ENCODE measurements around the gene ERC2. TPM values are rescaled to one million over a fixed set of nuclear protein-coding genes. Genes with fewer than 3 reads are reported as not detected.

Gene ERC2
- total and polyA plus RNA-seq, 7 experiments from 2014 or later = not detected

DNA sequence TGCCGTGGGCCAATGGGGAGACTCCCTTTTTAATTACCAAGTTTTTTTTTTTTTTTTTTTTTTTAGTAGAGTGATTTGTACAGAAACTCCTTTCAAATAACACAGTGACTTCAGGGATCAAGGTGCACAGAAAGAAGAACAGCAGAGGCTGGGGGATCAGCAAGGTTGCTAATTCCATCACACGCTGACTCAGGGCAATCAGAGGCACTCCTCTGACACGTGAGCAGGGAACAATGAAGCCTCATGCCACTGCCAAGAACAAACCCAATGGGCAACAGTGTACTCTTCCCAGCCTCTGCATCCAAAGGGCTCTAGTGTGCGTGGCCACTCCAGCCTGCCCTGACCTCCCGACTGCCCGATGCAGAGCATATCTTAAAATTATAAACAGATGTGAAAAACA is 794.5 kb downstream of the ERC2 start:
- no peak for DNase-seq
- no peak overlapping the region for H3K27ac Mint-ChIP-seq
- H3K36me3 Mint-ChIP-seq = no peaks in the 10 kb centered on the region

DNA sequence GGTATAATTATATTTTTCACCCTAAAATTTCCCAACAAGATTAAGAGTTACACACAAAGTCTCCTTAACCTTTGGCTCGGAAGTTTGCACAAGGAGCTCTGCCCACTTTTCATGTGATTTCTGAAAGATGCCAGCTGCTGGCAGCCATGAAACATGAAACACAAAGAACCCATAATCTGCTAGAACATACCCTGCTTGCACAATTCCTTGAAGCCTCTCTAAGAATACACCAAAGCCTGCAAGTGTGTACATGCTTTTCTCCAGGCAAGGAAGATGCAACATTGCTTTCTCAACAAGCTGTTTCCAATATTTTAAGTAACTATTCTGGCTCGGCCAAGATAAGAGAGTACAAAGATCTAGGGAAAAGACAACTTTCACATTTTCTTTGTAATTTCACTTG is 799.1 kb downstream of the ERC2 start:
- Histone ChIP-seq H3K27me3 (ENCODE audit: control insufficient read depth in 2 of 2, insufficient read depth in 2 of 2, low read length in 2 of 2) (no peaks in the 10 kb centered on the region), H3K36me3 (ENCODE audit: control insufficient read depth in 2 of 3, insufficient read depth in 3 of 3, low read length in 3 of 3) (no peaks in the 10 kb centered on the region), H3K4me1 (ENCODE audit: control insufficient read depth in 2 of 2, insufficient read depth in 2 of 2, low read length in 2 of 2) (no peaks in the 10 kb centered on the region), H3K4me3 (ENCODE audit: low read length) (no peak overlapping the region), H3K9me3 (ENCODE audit: control insufficient read depth in 2 of 3, low read length in 3 of 3) (no peaks in the 10 kb centered on the region), H3K27ac (ENCODE audit: low read depth, low read length) (no peak overlapping the region)
- ATAC-seq (no peak), DNase-seq (no peak)
- H3K27ac Mint-ChIP-seq = no peak overlapping the region
- H3K4me1 Mint-ChIP-seq = peaks cover 0 to 7% (median 6%) of the 10 kb centered on the region in 7 donors
- peaks cover 0 to 8% (median 0%) of the 10 kb centered on the region in 11 donors for H3K9me3 Mint-ChIP-seq
- ChIA-PET CTCF (no interaction called here), POLR2A (no interaction called here)
- H3K4me3 Mint-ChIP-seq = no peak overlapping the region
- peaks cover 0 to 4% (median 0%) of the 10 kb centered on the region in 5 donors for H3K27me3 Mint-ChIP-seq
- intact Hi-C loops (cut with micrococcal nuclease) = no loop called here
- H3K36me3 Mint-ChIP-seq = no peaks in the 10 kb centered on the region

More for the DNA sequence above, 794.5 kb downstream of the ERC2 start:
- Histone ChIP-seq H3K4me1 (ENCODE audit: control insufficient read depth in 2 of 2, insufficient read depth in 2 of 2, low read length in 2 of 2) (no peaks in the 10 kb centered on the region), H3K36me3 (ENCODE audit: control insufficient read depth in 2 of 3, insufficient read depth in 3 of 3, low read length in 3 of 3) (no peaks in the 10 kb centered on the region), H3K27ac (ENCODE audit: low read depth, low read length) (no peak overlapping the region), H3K9me3 (ENCODE audit: control insufficient read depth in 2 of 3, low read length in 3 of 3) (no peaks in the 10 kb centered on the region), H3K4me3 (ENCODE audit: low read length) (no peak overlapping the region), H3K27me3 (ENCODE audit: control insufficient read depth in 2 of 2, insufficient read depth in 2 of 2, low read length in 2 of 2) (no peaks in the 10 kb centered on the region)
- Mint-ChIP-seq H3K27me3 (peaks cover 0 to 4% (median 0%) of the 10 kb centered on the region in 5 donors), H3K4me1 (no peaks in the 10 kb centered on the region), H3K9me3 (peaks cover 0 to 7% (median 0%) of the 10 kb centered on the region in 11 donors), H3K4me3 (no peak overlapping the region)
- intact Hi-C loops (cut with micrococcal nuclease) = no loop called here
- ChIA-PET CTCF (no interaction called here), POLR2A (no interaction called here)
- ATAC-seq = no peak

DNA sequence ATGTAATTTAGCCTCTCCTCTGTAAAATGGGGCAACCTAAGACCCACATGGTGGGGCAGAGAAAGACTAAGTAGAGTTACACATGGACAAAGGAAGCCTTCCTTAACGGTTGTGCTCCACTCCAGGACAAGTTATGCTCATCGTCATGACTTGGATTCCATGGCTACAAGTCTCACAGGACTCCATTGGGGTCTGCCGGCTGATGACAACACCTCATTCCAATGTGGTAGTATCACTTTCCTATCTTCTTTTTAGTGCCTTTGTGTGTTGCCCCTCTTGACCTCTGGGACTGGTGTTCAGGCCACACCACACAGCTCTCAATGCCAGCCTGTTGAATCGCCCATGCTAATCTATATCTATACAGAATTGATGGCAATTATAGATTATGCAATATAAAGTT is 799.9 kb downstream of the ERC2 start:
- H3K27me3 ChIP-seq (ENCODE audit: control insufficient read depth in 2 of 2, insufficient read depth in 2 of 2, low read length in 2 of 2) = no peaks in the 10 kb centered on the region
- CTCF ChIA-PET = no interaction called here
- DNase-seq = no peak
- POLR2A ChIA-PET = no interaction called here
- H3K27me3 Mint-ChIP-seq = peaks cover 0 to 4% (median 0%) of the 10 kb centered on the region in 5 donors
- no peaks in the 10 kb centered on the region for H3K36me3 ChIP-seq (ENCODE audit: control insufficient read depth in 2 of 3, insufficient read depth in 3 of 3, low read length in 3 of 3)
- no peaks in the 10 kb centered on the region for H3K36me3 Mint-ChIP-seq
- no peaks in the 10 kb centered on the region for H3K4me1 ChIP-seq (ENCODE audit: control insufficient read depth in 2 of 2, insufficient read depth in 2 of 2, low read length in 2 of 2)
- H3K27ac Mint-ChIP-seq = no peak overlapping the region
- no peak overlapping the region for H3K27ac ChIP-seq (ENCODE audit: low read depth, low read length)
- peaks cover 0 to 10% (median 8%) of the 10 kb centered on the region in 7 donors for H3K4me1 Mint-ChIP-seq
- no peak overlapping the region for H3K4me3 Mint-ChIP-seq
- no peak overlapping the region for H3K4me3 ChIP-seq (ENCODE audit: low read length)
- H3K9me3 Mint-ChIP-seq = peaks cover 0 to 8% (median 0%) of the 10 kb centered on the region in 11 donors
- ATAC-seq = no peak
- intact Hi-C loops (cut with micrococcal nuclease) = no loop called here
- H3K9me3 ChIP-seq (ENCODE audit: control insufficient read depth in 2 of 3, low read length in 3 of 3) = no peaks in the 10 kb centered on the region

DNA sequence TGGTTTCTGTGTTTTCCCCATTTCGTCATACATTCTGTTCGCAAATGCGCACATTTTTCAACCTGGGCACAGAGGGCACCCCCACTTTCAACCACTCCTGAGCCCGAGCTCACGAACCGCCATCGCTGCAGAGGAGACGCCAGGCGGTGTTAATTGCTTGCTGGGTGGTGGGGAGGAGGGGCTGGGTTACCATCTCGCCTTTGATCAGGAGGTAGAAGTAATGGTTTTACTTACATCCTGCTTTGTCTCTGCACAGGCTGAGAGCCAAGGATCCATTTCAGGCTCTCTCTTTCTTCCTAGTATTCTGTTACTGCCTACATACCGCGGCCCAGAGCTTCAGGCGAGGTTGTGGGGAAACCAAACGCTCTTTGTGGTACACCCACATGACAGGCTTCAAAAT is 803.9 kb downstream of the ERC2 start:
- Histone ChIP-seq H3K27me3 (ENCODE audit: control insufficient read depth in 2 of 2, insufficient read depth in 2 of 2, low read length in 2 of 2) (no peaks in the 10 kb centered on the region), H3K9me3 (ENCODE audit: control insufficient read depth in 2 of 3, low read length in 3 of 3) (no peaks in the 10 kb centered on the region), H3K4me1 (ENCODE audit: control insufficient read depth in 2 of 2, insufficient read depth in 2 of 2, low read length in 2 of 2) (no peaks in the 10 kb centered on the region), H3K36me3 (ENCODE audit: control insufficient read depth in 2 of 3, insufficient read depth in 3 of 3, low read length in 3 of 3) (no peaks in the 10 kb centered on the region), H3K4me3 (ENCODE audit: low read length) (no peak overlapping the region), H3K27ac (ENCODE audit: low read depth, low read length) (no peak overlapping the region)
- Mint-ChIP-seq H3K4me3 (peak overlapping the region in 8 of 10 donors; percentile 26 to 81 (median 62)), H3K27ac (peak overlapping the region in 5 of 9 donors; percentile 57 to 92 (median 86)), H3K9me3 (peaks cover 0 to 7% (median 0%) of the 10 kb centered on the region in 11 donors), H3K4me1 (peaks cover 0 to 10% (median 8%) of the 10 kb centered on the region in 7 donors), H3K36me3 (no peaks in the 10 kb centered on the region), H3K27me3 (peaks cover 0 to 4% (median 0%) of the 10 kb centered on the region in 5 donors)
- ATAC-seq (peak; percentile 70), DNase-seq (peak in 7 of 9 donors; percentile 18 to 62 (median 46))
- intact Hi-C loops (cut with micrococcal nuclease) = no loop called here
- POLR2A ChIA-PET = no interaction called here
- CTCF ChIA-PET = no interaction called here

DNA sequence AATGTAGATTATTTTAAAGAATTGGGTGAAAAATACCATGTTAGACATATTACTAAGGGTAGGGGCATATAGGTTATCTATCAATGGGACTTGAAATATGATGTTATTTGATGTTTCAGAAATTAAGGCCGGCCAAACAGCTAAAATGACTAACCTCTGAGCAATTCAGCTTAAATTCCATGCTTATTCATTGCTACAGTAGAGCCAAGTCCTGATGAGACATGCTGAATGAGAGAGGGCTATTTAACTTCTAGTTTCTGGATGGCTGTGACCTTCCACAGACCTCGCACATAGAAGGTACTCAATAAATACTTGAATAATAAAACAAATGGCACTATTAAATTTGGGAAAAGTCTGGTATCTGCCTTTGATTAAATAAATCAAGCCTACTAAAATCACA is 805.6 kb downstream of the ERC2 start:
- H3K27me3 ChIP-seq (ENCODE audit: control insufficient read depth in 2 of 2, insufficient read depth in 2 of 2, low read length in 2 of 2) = no peaks in the 10 kb centered on the region
- no peak overlapping the region for H3K4me3 Mint-ChIP-seq

DNA sequence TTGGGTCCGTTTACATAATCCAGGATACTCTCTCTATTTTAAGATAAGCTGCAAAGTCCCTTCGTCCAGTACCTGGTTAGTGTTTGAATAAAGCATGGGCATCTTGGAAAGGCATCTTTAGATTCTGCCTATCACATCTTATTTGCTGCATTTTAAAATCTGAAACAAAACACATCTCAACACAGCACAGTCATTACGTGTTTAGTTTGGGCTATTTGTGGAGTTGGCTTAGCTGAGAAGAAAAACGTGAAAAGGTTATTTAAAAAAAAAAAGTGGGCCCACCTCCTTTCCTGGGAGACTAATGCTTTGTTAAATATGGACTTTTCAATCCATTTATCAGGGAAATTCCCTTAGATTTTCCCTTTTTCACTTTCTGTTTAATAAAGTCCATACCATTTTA is 806.7 kb downstream of the ERC2 start:
- no peaks in the 10 kb centered on the region for H3K9me3 ChIP-seq (ENCODE audit: control insufficient read depth in 2 of 3, low read length in 3 of 3)
- no peaks in the 10 kb centered on the region for H3K36me3 ChIP-seq (ENCODE audit: control insufficient read depth in 2 of 3, insufficient read depth in 3 of 3, low read length in 3 of 3)
- ChIA-PET POLR2A (no interaction called here), CTCF (no interaction called here)
- Mint-ChIP-seq H3K27ac (no peak overlapping the region), H3K27me3 (peaks cover 0 to 4% (median 0%) of the 10 kb centered on the region in 5 donors), H3K4me3 (no peak overlapping the region), H3K9me3 (peaks cover 0 to 6% (median 0%) of the 10 kb centered on the region in 11 donors), H3K4me1 (peaks cover 0 to 10% (median 8%) of the 10 kb centered on the region in 7 donors), H3K36me3 (no peaks in the 10 kb centered on the region)
- H3K4me3 ChIP-seq (ENCODE audit: low read length) = no peak overlapping the region
- H3K4me1 ChIP-seq (ENCODE audit: control insufficient read depth in 2 of 2, insufficient read depth in 2 of 2, low read length in 2 of 2) = no peaks in the 10 kb centered on the region
- no peak overlapping the region for H3K27ac ChIP-seq (ENCODE audit: low read depth, low read length)
- no peaks in the 10 kb centered on the region for H3K27me3 ChIP-seq (ENCODE audit: control insufficient read depth in 2 of 2, insufficient read depth in 2 of 2, low read length in 2 of 2)
- ATAC-seq = no peak
- intact Hi-C loops (cut with micrococcal nuclease) = no loop called here
- no peak for DNase-seq

More for the DNA sequence above, 805.6 kb downstream of the ERC2 start:
- Histone ChIP-seq H3K9me3 (ENCODE audit: control insufficient read depth in 2 of 3, low read length in 3 of 3) (no peaks in the 10 kb centered on the region), H3K4me1 (ENCODE audit: control insufficient read depth in 2 of 2, insufficient read depth in 2 of 2, low read length in 2 of 2) (no peaks in the 10 kb centered on the region), H3K27ac (ENCODE audit: low read depth, low read length) (no peak overlapping the region), H3K36me3 (ENCODE audit: control insufficient read depth in 2 of 3, insufficient read depth in 3 of 3, low read length in 3 of 3) (no peaks in the 10 kb centered on the region), H3K4me3 (ENCODE audit: low read length) (no peak overlapping the region)
- DNase-seq = no peak
- ChIA-PET CTCF (no interaction called here), POLR2A (no interaction called here)
- H3K9me3 Mint-ChIP-seq = peaks cover 0 to 6% (median 0%) of the 10 kb centered on the region in 11 donors
- no peak overlapping the region for H3K27ac Mint-ChIP-seq
- ATAC-seq = no peak
- peaks cover 0 to 10% (median 8%) of the 10 kb centered on the region in 7 donors for H3K4me1 Mint-ChIP-seq
- H3K27me3 Mint-ChIP-seq = peaks cover 0 to 4% (median 0%) of the 10 kb centered on the region in 5 donors
- no peaks in the 10 kb centered on the region for H3K36me3 Mint-ChIP-seq
- intact Hi-C loops (cut with micrococcal nuclease) = no loop called here

DNA sequence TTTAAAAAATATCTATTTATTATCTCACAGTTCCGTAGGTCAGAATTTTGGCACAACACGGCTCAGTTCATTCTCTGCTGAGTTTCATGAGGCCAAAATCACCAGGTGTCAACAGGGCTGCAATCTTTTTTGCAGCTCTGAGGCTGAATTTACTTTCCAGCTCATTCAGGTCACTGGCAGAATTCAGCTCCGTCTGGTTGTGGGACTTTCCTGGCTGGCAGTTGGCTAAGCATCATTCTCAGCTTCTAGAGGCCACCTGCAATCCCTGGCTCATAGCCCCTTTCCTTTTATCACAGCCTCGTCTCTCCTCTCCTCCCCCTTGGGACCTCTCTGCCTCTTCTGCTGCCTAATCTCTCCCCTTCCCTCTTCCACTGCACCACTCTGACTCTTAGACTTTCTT is 807.1 kb downstream of the ERC2 start:
- H3K4me1 ChIP-seq (ENCODE audit: control insufficient read depth in 2 of 2, insufficient read depth in 2 of 2, low read length in 2 of 2) = no peaks in the 10 kb centered on the region
- no peaks in the 10 kb centered on the region for H3K36me3 Mint-ChIP-seq
- intact Hi-C loops (cut with micrococcal nuclease) = no loop called here
- no peaks in the 10 kb centered on the region for H3K36me3 ChIP-seq (ENCODE audit: control insufficient read depth in 2 of 3, insufficient read depth in 3 of 3, low read length in 3 of 3)
- POLR2A ChIA-PET = no interaction called here
- no peak overlapping the region for H3K27ac ChIP-seq (ENCODE audit: low read depth, low read length)
- H3K27ac Mint-ChIP-seq = no peak overlapping the region
- ATAC-seq = no peak
- CTCF ChIA-PET = no interaction called here
- H3K4me3 ChIP-seq (ENCODE audit: low read length) = no peak overlapping the region
- H3K9me3 ChIP-seq (ENCODE audit: control insufficient read depth in 2 of 3, low read length in 3 of 3) = no peaks in the 10 kb centered on the region
- H3K4me3 Mint-ChIP-seq = no peak overlapping the region
- H3K27me3 Mint-ChIP-seq = peaks cover 0 to 4% (median 0%) of the 10 kb centered on the region in 5 donors
- H3K9me3 Mint-ChIP-seq = peaks cover 0 to 6% (median 0%) of the 10 kb centered on the region in 11 donors
- H3K27me3 ChIP-seq (ENCODE audit: control insufficient read depth in 2 of 2, insufficient read depth in 2 of 2, low read length in 2 of 2) = no peaks in the 10 kb centered on the region
- DNase-seq = no peak
- H3K4me1 Mint-ChIP-seq = peaks cover 0 to 10% (median 8%) of the 10 kb centered on the region in 7 donors
